HL-60 (cell line): ENCODE results near the gene SDF4.

Experiments
- CTCF ChIP-seq: IDR thresholded peaks from one replicate; pipeline ENCODE4 v1.5.1; 2011; ENCODE audit warnings: low read length, control low read depth, inconsistent platforms; ENCODE audit not compliant: insufficient read depth
- GABPA ChIP-seq: IDR thresholded peaks from 2 replicates; pipeline ENCODE4 v1.6.1; 2012; ENCODE audit warnings: low read depth
- POLR2AphosphoS5 ChIP-seq: IDR thresholded peaks from 2 replicates; pipeline ENCODE4 v1.6.1; 2012; ENCODE audit warnings: low read depth
- REST ChIP-seq: IDR thresholded peaks from 2 replicates; pipeline ENCODE4 v1.6.1; 2012; ENCODE audit warnings: low read depth; ENCODE audit not compliant: insufficient replicate concordance
- SPI1 ChIP-seq: IDR thresholded peaks from 2 replicates; pipeline ENCODE4 v1.6.1; 2012; ENCODE audit warnings: low read depth, mild to moderate bottlenecking, borderline replicate concordance

- TF ChIP-seq CTCF (peak; percentile 1), REST (no peak), POLR2AphosphoS5 (no peak), SPI1 (no peak), GABPA (no peak)
Observed at GRCh38 chr1:1264868-1265272, 33.1 kb upstream of the SDF4 start.
